Measurements from ENCODE around the gene DIPK1A. TPM values are rescaled to one million over a fixed set of nuclear protein-coding genes. Genes with fewer than 3 reads are reported as not detected.

Gene DIPK1A
- total RNA-seq, 1 experiment from 2014 or later, result 2.3 TPM

DNA sequence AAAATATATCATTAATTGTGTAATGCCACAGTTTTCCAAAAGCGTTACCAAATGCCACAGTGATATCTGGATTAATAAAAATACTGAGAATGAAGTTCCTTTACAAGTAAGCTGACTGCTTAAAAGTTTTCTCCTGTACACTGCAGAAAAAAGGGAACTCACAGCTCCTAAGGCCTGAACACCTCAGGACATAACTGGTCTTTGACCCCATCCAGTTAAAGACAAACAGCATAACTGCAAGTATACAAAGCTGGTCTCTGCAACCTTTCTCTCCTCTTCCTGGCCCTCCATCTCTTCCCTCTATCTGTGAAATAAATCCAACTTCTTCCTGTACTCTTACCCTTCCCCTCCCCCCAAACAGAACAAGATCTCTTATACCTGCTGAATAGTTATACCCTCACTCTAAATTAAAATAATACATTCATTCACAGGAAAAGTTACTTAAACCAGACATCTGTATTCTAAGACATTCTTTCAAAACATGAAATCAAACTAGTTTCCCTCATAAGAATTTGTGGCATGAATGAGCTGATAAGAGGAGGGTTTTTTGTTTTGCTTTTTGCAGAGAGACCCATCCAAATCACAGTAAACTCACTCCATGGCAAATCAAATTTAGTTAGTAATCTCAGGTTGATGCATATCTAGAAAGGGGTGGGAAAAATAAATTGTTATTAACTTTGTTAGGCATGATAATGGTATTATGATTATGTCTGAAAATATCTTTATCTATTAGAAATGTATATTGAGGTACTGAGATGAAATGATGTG, 2.9 kb downstream of the DIPK1A start:
- ChIA-PET POLR2A (interaction anchor here (0.7 kb wide), 1 partner anchor 137 kb away, joined by 4 read pairs; no protein-coding TSS in a partner anchor), CTCF (interaction anchor here (0.9 to 1.1 kb wide), 4 partner anchors 35 to 127 kb away, joined by 3 to 6 read pairs (median 3); partner anchors contain the start of gene RPL5)
- DNase-seq, result no peak
- H3K27me3 Mint-ChIP-seq (ENCODE audit: insufficient read depth, unreplicated experiment), result no peaks in the 10 kb centered on the region
- Histone ChIP-seq H3K4me3 (ENCODE audit: low read depth, low read length) (no peak overlapping the region), H3K27me3 (replicated peaks; ENCODE audit: control insufficient read depth, insufficient read depth, low read length) (no peaks in the 10 kb centered on the region), H3K36me3 (ENCODE audit: control insufficient read depth, insufficient read depth, low read length) (no peaks in the 10 kb centered on the region), H3K9me3 (no peaks in the 10 kb centered on the region), H3K4me1 (peaks cover 25% of the 10 kb centered on the region)
- H3K4me1 Mint-ChIP-seq (ENCODE audit: low read depth, unreplicated experiment), result peaks cover 18% of the 10 kb centered on the region
- peak overlapping the region; percentile 50 for H3K4me3 Mint-ChIP-seq (ENCODE audit: unreplicated experiment)
- TF ChIP-seq, protein P1, sequence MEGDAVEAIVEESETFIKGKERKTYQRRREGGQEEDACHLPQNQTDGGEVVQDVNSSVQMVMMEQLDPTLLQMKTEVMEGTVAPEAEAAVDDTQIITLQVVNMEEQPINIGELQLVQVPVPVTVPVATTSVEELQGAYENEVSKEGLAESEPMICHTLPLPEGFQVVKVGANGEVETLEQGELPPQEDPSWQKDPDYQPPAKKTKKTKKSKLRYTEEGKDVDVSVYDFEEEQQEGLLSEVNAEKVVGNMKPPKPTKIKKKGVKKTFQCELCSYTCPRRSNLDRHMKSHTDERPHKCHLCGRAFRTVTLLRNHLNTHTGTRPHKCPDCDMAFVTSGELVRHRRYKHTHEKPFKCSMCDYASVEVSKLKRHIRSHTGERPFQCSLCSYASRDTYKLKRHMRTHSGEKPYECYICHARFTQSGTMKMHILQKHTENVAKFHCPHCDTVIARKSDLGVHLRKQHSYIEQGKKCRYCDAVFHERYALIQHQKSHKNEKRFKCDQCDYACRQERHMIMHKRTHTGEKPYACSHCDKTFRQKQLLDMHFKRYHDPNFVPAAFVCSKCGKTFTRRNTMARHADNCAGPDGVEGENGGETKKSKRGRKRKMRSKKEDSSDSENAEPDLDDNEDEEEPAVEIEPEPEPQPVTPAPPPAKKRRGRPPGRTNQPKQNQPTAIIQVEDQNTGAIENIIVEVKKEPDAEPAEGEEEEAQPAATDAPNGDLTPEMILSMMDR (IDR thresholded peaks at IDR 0.05; ENCODE audit: insufficient read depth in 1 of 2, low read depth in 1 of 2, low read length in 1 of 2, severe bottlenecking in 1 of 2, unreplicated experiment in 1 of 2), result no peak
- TSS peak; percentile 13 for BruUV-seq (replicated peaks)
- H3K36me3 Mint-ChIP-seq (ENCODE audit: insufficient read depth, unreplicated experiment), result peaks cover 7% of the 10 kb centered on the region
- H3K27ac Mint-ChIP-seq (ENCODE audit: unreplicated experiment), result no peak overlapping the region
- H3K9me3 Mint-ChIP-seq (ENCODE audit: unreplicated experiment), result no peaks in the 10 kb centered on the region
- intact Hi-C loops (cut with micrococcal nuclease; ENCODE audit: unreplicated experiment), result loop anchor here (10.0 kb wide), 1 partner anchor 54 kb away; no protein-coding TSS in a partner anchor

DNA sequence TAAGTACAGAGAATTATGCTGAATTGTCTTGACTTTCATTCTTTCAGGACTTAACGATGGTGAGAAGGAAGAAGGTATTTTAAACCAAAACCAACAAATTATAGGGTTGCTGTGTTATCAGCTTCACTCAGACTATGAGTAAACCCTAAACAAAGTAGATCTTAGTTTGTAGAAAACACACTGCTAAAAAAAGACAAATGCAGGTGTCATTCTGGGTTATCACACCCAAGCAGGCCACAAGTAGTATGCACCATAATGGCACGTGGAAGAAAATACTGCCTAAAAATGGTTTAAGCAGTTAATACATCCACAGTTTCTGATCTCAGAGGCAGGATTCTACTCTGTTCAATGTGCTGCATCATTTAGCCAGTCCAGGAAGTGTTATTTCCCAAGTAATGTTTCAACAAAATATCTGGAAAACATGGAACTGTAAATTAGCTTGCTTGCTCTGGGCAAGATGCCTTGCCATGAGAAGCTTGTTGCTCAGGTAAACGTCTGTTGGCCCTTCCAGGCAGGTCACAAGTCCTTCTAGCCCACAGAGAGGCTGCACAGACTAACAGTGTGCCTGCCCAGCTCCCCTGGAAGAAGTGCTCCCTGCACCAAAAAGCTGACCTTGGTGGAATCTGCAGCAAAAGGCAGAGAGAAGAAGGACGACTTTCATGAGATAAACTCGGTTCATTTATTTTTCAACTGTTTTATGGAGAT, 4.1 kb downstream of the DIPK1A start:
- Mint-ChIP-seq H3K27ac (ENCODE audit: unreplicated experiment) (no peak overlapping the region), H3K27me3 (ENCODE audit: insufficient read depth, unreplicated experiment) (no peaks in the 10 kb centered on the region), H3K4me1 (ENCODE audit: low read depth, unreplicated experiment) (peaks cover 18% of the 10 kb centered on the region), H3K36me3 (ENCODE audit: insufficient read depth, unreplicated experiment) (peaks cover 7% of the 10 kb centered on the region), H3K9me3 (ENCODE audit: unreplicated experiment) (no peaks in the 10 kb centered on the region), H3K4me3 (ENCODE audit: unreplicated experiment) (no peak overlapping the region)
- Histone ChIP-seq H3K4me1 (peaks cover 25% of the 10 kb centered on the region), H3K4me3 (ENCODE audit: low read depth, low read length) (no peak overlapping the region), H3K27me3 (replicated peaks; ENCODE audit: control insufficient read depth, insufficient read depth, low read length) (no peaks in the 10 kb centered on the region), H3K36me3 (ENCODE audit: control insufficient read depth, insufficient read depth, low read length) (no peaks in the 10 kb centered on the region), H3K9me3 (no peaks in the 10 kb centered on the region)
- no TSS peak for BruUV-seq (replicated peaks)
- POLR2A ChIA-PET, result interaction anchor here (0.6 kb wide), 1 partner anchor 100 kb away, joined by 3 read pairs; no protein-coding TSS in a partner anchor
- TF ChIP-seq, protein P1 (IDR thresholded peaks at IDR 0.05; ENCODE audit: insufficient read depth in 1 of 2, low read depth in 1 of 2, low read length in 1 of 2, severe bottlenecking in 1 of 2, unreplicated experiment in 1 of 2), result no peak
- CTCF ChIA-PET, result interaction anchor here (1.0 to 1.1 kb wide), 3 partner anchors 37 to 126 kb away, joined by 3 to 6 read pairs (median 3); partner anchors contain the start of gene RPL5
- intact Hi-C loops (cut with micrococcal nuclease; ENCODE audit: unreplicated experiment), result loop anchor here (10.0 kb wide), 1 partner anchor 52 kb away; no protein-coding TSS in a partner anchor
- no peak for DNase-seq
